HL-60 (cell line): ENCODE measurements around the gene KLHDC3.
A peak's percentile ranks its signal among the peaks of the same experiment; 100 is the strongest.

Experiments used
- DNase-seq, 2 experiments: peaks; one replicate each; pipeline ENCODE4 v3.0.0-alpha.2; 2010 to 2020; ENCODE audit warnings: low read depth in 1 of 2, low spot score in 1 of 2
- H3K27ac ChIP-seq: fragments of 250-450 bp; sonication (Bioruptor Pico); replicated peaks from 2 replicates; pipeline ENCODE4 v1.5.1; 2020; ENCODE audit warnings: mild to moderate bottlenecking, moderate library complexity
- H3K27me3 ChIP-seq: fragments of 250-450 bp; sonication (Bioruptor Pico); 2 replicates; pipeline ENCODE4 v1.5.1; 2021; ENCODE audit warnings: mild to moderate bottlenecking, moderate library complexity; ENCODE audit not compliant: insufficient read depth, poor library complexity, severe bottlenecking
- H3K4me3 ChIP-seq: replicated peaks from 2 replicates; pipeline ENCODE4 v1.5.1; 2011; ENCODE audit warnings: mild to moderate bottlenecking, control low read depth, low read length; ENCODE audit not compliant: insufficient read depth
- CTCF ChIP-seq: IDR thresholded peaks from one replicate; pipeline ENCODE4 v1.5.1; 2011; ENCODE audit warnings: low read length, control low read depth, inconsistent platforms; ENCODE audit not compliant: insufficient read depth
- GABPA ChIP-seq: IDR thresholded peaks from 2 replicates; pipeline ENCODE4 v1.6.1; 2012; ENCODE audit warnings: low read depth
- POLR2AphosphoS5 ChIP-seq: IDR thresholded peaks from 2 replicates; pipeline ENCODE4 v1.6.1; 2012; ENCODE audit warnings: low read depth
- REST ChIP-seq: IDR thresholded peaks from 2 replicates; pipeline ENCODE4 v1.6.1; 2012; ENCODE audit warnings: low read depth; ENCODE audit not compliant: insufficient replicate concordance
- SPI1 ChIP-seq: IDR thresholded peaks from 2 replicates; pipeline ENCODE4 v1.6.1; 2012; ENCODE audit warnings: low read depth, mild to moderate bottlenecking, borderline replicate concordance

Gene KLHDC3

GRCh38 chr6:43013097-43013842 lies 779 bp upstream of the KLHDC3 start:
- TF ChIP-seq CTCF (no peak), GABPA (no peak), REST (no peak), SPI1 (no peak), POLR2AphosphoS5 (no peak)
- H3K27me3 ChIP-seq = no peaks in the 10 kb centered on the region
- peak overlapping the region; percentile 64 for H3K27ac ChIP-seq
- peak in 1 of 2 experiments; percentile 63 for DNase-seq
- H3K4me3 ChIP-seq = peak overlapping the region; percentile 94

- DNase-seq = no peak
Measured at GRCh38 chr6:43014434-43014909, 423 bp downstream of the KLHDC3 start.

More at GRCh38 chr6:43014434-43014909, 423 bp downstream of the KLHDC3 start:
- peak overlapping the region; percentile 70 for H3K27ac ChIP-seq
- TF ChIP-seq CTCF = no peak
- TF ChIP-seq REST = no peak
- no peak for TF ChIP-seq GABPA
- no peak for TF ChIP-seq POLR2AphosphoS5
- peak overlapping the region; percentile 94 for H3K4me3 ChIP-seq
- no peaks in the 10 kb centered on the region for H3K27me3 ChIP-seq
